HepG2 (cell line): Measurements from ENCODE around the gene TRIM10. TPM values are rescaled to one million over a fixed set of nuclear protein-coding genes. Genes with fewer than 3 reads are reported as not detected.
A peak's percentile ranks its signal among the peaks of the same experiment; 100 is the strongest.

Experiments used
- ARNT ChIP-seq: fragments of 450-650 bp; IDR thresholded peaks from 2 replicates; pipeline ENCODE4 v1.6.1; 2017
- GABPB1 ChIP-seq: IDR thresholded peaks from 2 replicates; pipeline ENCODE4 v1.6.1; 2016; ENCODE audit warnings: mild to moderate bottlenecking, missing genetic modification reagents, moderate library complexity, missing compliant biosample characterization
- HNRNPUL1 ChIP-seq: fragments of 200-400 bp; formaldehyde crosslinking; IDR thresholded peaks from 2 replicates; pipeline ENCODE4 v1.6.1; 2017; ENCODE audit warnings: low read depth, mild to moderate bottlenecking, low read length, moderate library complexity
- PPARG ChIP-seq: conservative IDR thresholded peaks from 2 replicates; pipeline ENCODE4 v1.6.1; 2016; ENCODE audit warnings: missing biosample characterization, missing genetic modification reagents
- RFX3 ChIP-seq: IDR thresholded peaks from 2 replicates; pipeline ENCODE4 v1.6.1; 2016; ENCODE audit warnings: missing biosample characterization, missing genetic modification reagents
- ZNF251 ChIP-seq: sonication (generic); formaldehyde crosslinking; IDR thresholded peaks from 2 replicates; pipeline ENCODE4 v1.9.0; 2021; ENCODE audit warnings: mild to moderate bottlenecking, missing genetic modification reagents
- ZNF510 ChIP-seq: sonication (generic); formaldehyde crosslinking; IDR thresholded peaks from 2 replicates; pipeline ENCODE4 v1.4.0; 2020; ENCODE audit warnings: low read depth, mild to moderate bottlenecking, missing genetic modification reagents
- ZNF644 ChIP-seq: IDR thresholded peaks from 2 replicates; pipeline ENCODE4 v1.6.1; 2016; ENCODE audit warnings: low read depth
- ZNF652 ChIP-seq: IDR thresholded peaks from 2 replicates; pipeline ENCODE4 v1.6.1; 2016; ENCODE audit warnings: low read depth, borderline replicate concordance
- ZNF660 ChIP-seq: sonication (generic); formaldehyde crosslinking; IDR thresholded peaks from 2 replicates; pipeline ENCODE4 v1.5.1; 2020; ENCODE audit warnings: mild to moderate bottlenecking, low read depth, missing genetic modification reagents, borderline replicate concordance
- ZNF776 ChIP-seq: sonication (generic); formaldehyde crosslinking; IDR thresholded peaks from 2 replicates; pipeline ENCODE4 v1.4.0; 2020; ENCODE audit warnings: mild to moderate bottlenecking, missing genetic modification reagents
- polyA plus RNA-seq, 8 experiments: library from polyadenylated mRNA; depleted of rRNA in 3 of 8; stranded (reverse) in 7 of 8; unstranded in 1 of 8; fragments of >200 nt; fragmentation: Illumina TruSeq in 4 of 8; extraction: Trizol in 4 of 8; gene quantifications; 2 replicates each; pipeline versions ENCODE4 v1.2.1 to v1.2.3, GENCODE V29; 2011 to 2016; ENCODE audit warnings: low read depth in 4 of 8, missing spikeins in 1 of 8, mixed read lengths in 1 of 8; ENCODE audit not compliant: insufficient read depth in 1 of 8
- total RNA-seq, 5 experiments: library from RNA; depleted of rRNA; stranded (reverse); fragments of >200 nt; fragmentation: Illumina TruSeq; extraction: Trizol; gene quantifications; 2 replicates each; pipeline ENCODE4 v1.2.3, GENCODE V29; 2016; ENCODE audit warnings: low read depth in 1 of 5
- TF ChIP-seq, protein P1 (sequence below): fragments of 450-650 bp; IDR thresholded peaks from 2 replicates; pipeline ENCODE4 v1.6.1; 2017
- TF ChIP-seq, protein P2 (sequence below): sonication (generic); formaldehyde crosslinking; IDR thresholded peaks from 2 replicates; pipeline ENCODE4 v1.4.0; 2020; ENCODE audit warnings: mild to moderate bottlenecking, low read depth, missing genetic modification reagents
- TF ChIP-seq, protein P3 (sequence below): fragments of 450-650 bp; IDR thresholded peaks from 2 replicates; pipeline ENCODE4 v1.6.1; 2016
- TF ChIP-seq, protein P4 (sequence below), 2 experiments: sonication (generic) in 1 of 2; formaldehyde crosslinking in 1 of 2; IDR thresholded peaks; 2 replicates each; pipeline versions ENCODE4 v1.5.1 to v1.6.1; 2011 to 2020; ENCODE audit warnings: borderline replicate concordance in 1 of 2, low read depth in 1 of 2, low read length in 1 of 2, mild to moderate bottlenecking in 1 of 2, missing genetic modification reagents in 1 of 2, moderate library complexity in 1 of 2
- TF ChIP-seq, protein P5 (sequence below): sonication (generic); formaldehyde crosslinking; IDR thresholded peaks from 2 replicates; pipeline ENCODE4 v1.4.0; 2020; ENCODE audit warnings: mild to moderate bottlenecking, missing genetic modification reagents

TRIM10 gene
- total and polyA plus RNA-seq, 2 of the 13 experiments (the other 11 are each of a cell fraction or from before 2014, with no cell fraction given) = 4.1 to 6.8 TPM

DNA sequence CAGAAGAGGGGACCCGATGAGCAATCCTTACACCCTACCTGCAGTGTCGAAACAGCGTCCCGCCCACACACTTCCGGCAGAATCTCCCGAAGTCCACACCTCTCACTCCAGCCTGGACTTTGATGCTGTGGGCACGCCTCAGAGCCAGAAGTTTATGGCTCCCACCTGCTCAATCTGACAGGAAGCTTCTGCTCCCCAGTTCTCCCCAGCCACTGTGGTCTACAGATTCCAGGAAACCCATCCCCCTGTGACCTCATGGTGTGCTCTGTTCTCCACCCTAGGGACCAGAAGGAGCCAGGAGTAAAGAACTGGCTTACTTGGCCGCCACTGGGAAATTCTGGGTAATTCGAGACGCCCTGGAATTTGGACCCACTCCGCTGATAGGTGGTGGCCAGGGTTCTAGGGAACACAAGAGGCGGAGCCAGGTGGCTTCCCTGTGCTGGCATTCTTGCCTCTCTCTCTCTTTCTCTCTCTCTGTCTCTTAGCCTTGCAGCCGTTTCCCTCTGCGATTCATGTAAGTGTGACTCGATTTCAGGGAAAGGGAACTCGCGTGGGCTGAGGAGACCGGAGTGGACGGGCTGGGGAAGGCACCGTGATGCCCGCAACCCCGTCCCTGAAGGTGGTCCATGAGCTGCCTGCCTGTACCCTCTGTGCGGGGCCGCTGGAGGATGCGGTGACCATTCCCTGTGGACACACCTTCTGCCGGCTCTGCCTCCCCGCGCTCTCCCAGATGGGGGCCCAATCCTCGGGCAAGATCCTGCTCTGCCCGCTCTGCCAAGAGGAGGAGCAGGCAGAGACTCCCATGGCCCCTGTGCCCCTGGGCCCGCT is 2.3 kb upstream of the TRIM10 start, which contains the start of gene TRIM15 (continued):
- TF ChIP-seq PPARG = no peak; the same call in 1 of the 2 replicates
- TF ChIP-seq ZNF776 (CRISPR knock-in tag) = 0 out of 2 replicates have a peak, but pooled peaks have one; percentile 34
- TF ChIP-seq, protein P1, sequence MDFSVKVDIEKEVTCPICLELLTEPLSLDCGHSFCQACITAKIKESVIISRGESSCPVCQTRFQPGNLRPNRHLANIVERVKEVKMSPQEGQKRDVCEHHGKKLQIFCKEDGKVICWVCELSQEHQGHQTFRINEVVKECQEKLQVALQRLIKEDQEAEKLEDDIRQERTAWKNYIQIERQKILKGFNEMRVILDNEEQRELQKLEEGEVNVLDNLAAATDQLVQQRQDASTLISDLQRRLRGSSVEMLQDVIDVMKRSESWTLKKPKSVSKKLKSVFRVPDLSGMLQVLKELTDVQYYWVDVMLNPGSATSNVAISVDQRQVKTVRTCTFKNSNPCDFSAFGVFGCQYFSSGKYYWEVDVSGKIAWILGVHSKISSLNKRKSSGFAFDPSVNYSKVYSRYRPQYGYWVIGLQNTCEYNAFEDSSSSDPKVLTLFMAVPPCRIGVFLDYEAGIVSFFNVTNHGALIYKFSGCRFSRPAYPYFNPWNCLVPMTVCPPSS = no peak
- TF ChIP-seq, protein P2, sequence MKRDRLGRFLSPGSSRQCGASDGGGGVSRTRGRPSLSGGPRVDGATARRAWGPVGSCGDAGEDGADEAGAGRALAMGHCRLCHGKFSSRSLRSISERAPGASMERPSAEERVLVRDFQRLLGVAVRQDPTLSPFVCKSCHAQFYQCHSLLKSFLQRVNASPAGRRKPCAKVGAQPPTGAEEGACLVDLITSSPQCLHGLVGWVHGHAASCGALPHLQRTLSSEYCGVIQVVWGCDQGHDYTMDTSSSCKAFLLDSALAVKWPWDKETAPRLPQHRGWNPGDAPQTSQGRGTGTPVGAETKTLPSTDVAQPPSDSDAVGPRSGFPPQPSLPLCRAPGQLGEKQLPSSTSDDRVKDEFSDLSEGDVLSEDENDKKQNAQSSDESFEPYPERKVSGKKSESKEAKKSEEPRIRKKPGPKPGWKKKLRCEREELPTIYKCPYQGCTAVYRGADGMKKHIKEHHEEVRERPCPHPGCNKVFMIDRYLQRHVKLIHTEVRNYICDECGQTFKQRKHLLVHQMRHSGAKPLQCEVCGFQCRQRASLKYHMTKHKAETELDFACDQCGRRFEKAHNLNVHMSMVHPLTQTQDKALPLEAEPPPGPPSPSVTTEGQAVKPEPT = 0 out of 2 replicates have a peak, but pooled peaks have one; percentile 27
- no peak for TF ChIP-seq ZNF251 (CRISPR knock-in tag)
- no peak for TF ChIP-seq HNRNPUL1
- TF ChIP-seq GABPB1 (CRISPR knock-in tag) = peak; percentile 91
- TF ChIP-seq ZNF510 (CRISPR knock-in tag) = peak; percentile 88; the same call in 1 of the 2 replicates
- no peak for TF ChIP-seq ZNF660 (CRISPR knock-in tag)
- TF ChIP-seq, protein P3, sequence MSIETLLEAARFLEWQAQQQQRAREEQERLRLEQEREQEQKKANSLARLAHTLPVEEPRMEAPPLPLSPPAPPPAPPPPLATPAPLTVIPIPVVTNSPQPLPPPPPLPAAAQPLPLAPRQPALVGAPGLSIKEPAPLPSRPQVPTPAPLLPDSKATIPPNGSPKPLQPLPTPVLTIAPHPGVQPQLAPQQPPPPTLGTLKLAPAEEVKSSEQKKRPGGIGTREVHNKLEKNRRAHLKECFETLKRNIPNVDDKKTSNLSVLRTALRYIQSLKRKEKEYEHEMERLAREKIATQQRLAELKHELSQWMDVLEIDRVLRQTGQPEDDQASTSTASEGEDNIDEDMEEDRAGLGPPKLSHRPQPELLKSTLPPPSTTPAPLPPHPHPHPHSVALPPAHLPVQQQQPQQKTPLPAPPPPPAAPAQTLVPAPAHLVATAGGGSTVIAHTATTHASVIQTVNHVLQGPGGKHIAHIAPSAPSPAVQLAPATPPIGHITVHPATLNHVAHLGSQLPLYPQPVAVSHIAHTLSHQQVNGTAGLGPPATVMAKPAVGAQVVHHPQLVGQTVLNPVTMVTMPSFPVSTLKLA = peak; percentile 36; the same call in 1 of the 2 replicates
- TF ChIP-seq, protein P4, sequence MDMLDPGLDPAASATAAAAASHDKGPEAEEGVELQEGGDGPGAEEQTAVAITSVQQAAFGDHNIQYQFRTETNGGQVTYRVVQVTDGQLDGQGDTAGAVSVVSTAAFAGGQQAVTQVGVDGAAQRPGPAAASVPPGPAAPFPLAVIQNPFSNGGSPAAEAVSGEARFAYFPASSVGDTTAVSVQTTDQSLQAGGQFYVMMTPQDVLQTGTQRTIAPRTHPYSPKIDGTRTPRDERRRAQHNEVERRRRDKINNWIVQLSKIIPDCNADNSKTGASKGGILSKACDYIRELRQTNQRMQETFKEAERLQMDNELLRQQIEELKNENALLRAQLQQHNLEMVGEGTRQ (IDR thresholded peaks at IDR 0.05; ENCODE audit: low read depth, low read length) = no peak
- TF ChIP-seq, protein P4 (CRISPR knock-in tag; IDR thresholded peaks at IDR 0.05; ENCODE audit: borderline replicate concordance) = 0 out of 2 replicates have a peak, but pooled peaks have one; percentile 21
- no peak for TF ChIP-seq ZNF652 (CRISPR knock-in tag)
- TF ChIP-seq ARNT = no peak
- no peak for TF ChIP-seq RFX3 (CRISPR knock-in tag)
- TF ChIP-seq, protein P5, sequence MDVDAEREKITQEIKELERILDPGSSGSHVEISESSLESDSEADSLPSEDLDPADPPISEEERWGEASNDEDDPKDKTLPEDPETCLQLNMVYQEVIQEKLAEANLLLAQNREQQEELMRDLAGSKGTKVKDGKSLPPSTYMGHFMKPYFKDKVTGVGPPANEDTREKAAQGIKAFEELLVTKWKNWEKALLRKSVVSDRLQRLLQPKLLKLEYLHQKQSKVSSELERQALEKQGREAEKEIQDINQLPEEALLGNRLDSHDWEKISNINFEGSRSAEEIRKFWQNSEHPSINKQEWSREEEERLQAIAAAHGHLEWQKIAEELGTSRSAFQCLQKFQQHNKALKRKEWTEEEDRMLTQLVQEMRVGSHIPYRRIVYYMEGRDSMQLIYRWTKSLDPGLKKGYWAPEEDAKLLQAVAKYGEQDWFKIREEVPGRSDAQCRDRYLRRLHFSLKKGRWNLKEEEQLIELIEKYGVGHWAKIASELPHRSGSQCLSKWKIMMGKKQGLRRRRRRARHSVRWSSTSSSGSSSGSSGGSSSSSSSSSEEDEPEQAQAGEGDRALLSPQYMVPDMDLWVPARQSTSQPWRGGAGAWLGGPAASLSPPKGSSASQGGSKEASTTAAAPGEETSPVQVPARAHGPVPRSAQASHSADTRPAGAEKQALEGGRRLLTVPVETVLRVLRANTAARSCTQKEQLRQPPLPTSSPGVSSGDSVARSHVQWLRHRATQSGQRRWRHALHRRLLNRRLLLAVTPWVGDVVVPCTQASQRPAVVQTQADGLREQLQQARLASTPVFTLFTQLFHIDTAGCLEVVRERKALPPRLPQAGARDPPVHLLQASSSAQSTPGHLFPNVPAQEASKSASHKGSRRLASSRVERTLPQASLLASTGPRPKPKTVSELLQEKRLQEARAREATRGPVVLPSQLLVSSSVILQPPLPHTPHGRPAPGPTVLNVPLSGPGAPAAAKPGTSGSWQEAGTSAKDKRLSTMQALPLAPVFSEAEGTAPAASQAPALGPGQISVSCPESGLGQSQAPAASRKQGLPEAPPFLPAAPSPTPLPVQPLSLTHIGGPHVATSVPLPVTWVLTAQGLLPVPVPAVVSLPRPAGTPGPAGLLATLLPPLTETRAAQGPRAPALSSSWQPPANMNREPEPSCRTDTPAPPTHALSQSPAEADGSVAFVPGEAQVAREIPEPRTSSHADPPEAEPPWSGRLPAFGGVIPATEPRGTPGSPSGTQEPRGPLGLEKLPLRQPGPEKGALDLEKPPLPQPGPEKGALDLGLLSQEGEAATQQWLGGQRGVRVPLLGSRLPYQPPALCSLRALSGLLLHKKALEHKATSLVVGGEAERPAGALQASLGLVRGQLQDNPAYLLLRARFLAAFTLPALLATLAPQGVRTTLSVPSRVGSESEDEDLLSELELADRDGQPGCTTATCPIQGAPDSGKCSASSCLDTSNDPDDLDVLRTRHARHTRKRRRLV (CRISPR knock-in tag) = 0 out of 2 replicates have a peak, but pooled peaks have one; percentile 36
- peak; percentile 70 for TF ChIP-seq ZNF644 (CRISPR knock-in tag)
